Occipital lobe (tissue), 2 donors: ENCODE results near the gene MYO1B. TPM values are rescaled to one million over a fixed set of nuclear protein-coding genes. Genes with fewer than 3 reads are reported as not detected.

Experiments
- DNase-seq: peaks from one replicate; lab custom pipeline; 2025; lab: John Stamatoyannopoulos, UW
- total RNA-seq: library from RNA; depleted of rRNA; stranded (reverse); fragments of >200 nt; gene quantifications from one replicate; pipeline ENCODE4 v1.2.3, GENCODE V29; 2014

Gene MYO1B
- total RNA-seq, 1 donor from 2014 or later = 49.4 TPM

GRCh38 chr2:191297033-191297432 lies 51.8 kb downstream of the MYO1B start:
- no peak for DNase-seq

- DNase-seq = no peak
These were observed 53.1 kb downstream of the MYO1B start for GRCh38 chr2:191298306-191298705.

- DNase-seq = no peak
These were observed 53.8 kb downstream of the MYO1B start for GRCh38 chr2:191299010-191299409.

- no peak for DNase-seq
These were observed 54.7 kb downstream of the MYO1B start for GRCh38 chr2:191299866-191300265.

- DNase-seq = no peak
These were observed 56.8 kb downstream of the MYO1B start for GRCh38 chr2:191301971-191302370.

GRCh38 chr2:191302459-191303139 lies 57.4 kb downstream of the MYO1B start:
- no peak for DNase-seq

GRCh38 chr2:191303140-191304005 lies 58.2 kb downstream of the MYO1B start:
- DNase-seq = no peak

- no peak for DNase-seq
These were observed 60.0 kb downstream of the MYO1B start for GRCh38 chr2:191304939-191305875.

- no peak for DNase-seq
These were observed 62.8 kb downstream of the MYO1B start for GRCh38 chr2:191308026-191308425.

GRCh38 chr2:191311156-191311555 lies 66.0 kb downstream of the MYO1B start:
- no peak for DNase-seq

GRCh38 chr2:191311627-191312026 lies 66.4 kb downstream of the MYO1B start:
- no peak for DNase-seq

GRCh38 chr2:191312163-191312562 lies 67.0 kb downstream of the MYO1B start:
- DNase-seq = no peak

- no peak for DNase-seq
These were observed 67.5 kb downstream of the MYO1B start for GRCh38 chr2:191312662-191313061.

- DNase-seq = no peak
These were observed 69.6 kb downstream of the MYO1B start for GRCh38 chr2:191314697-191315364.

GRCh38 chr2:191315365-191315752 lies 70.2 kb downstream of the MYO1B start:
- no peak for DNase-seq

GRCh38 chr2:191316246-191316994 lies 71.2 kb downstream of the MYO1B start:
- DNase-seq = no peak

GRCh38 chr2:191318037-191318728 lies 73.0 kb downstream of the MYO1B start:
- no peak for DNase-seq

GRCh38 chr2:191318729-191319078 lies 73.5 kb downstream of the MYO1B start:
- DNase-seq = no peak

GRCh38 chr2:191319186-191319585 lies 74.0 kb downstream of the MYO1B start:
- DNase-seq = no peak

- no peak for DNase-seq
These were observed 75.7 kb downstream of the MYO1B start for GRCh38 chr2:191320881-191321280.
